Brain microvascular endothelial cell (primary cell): ENCODE measurements around the gene OR10H1.

Source experiments
- DNase-seq: peaks from one replicate; pipeline ENCODE4 v3.0.0-alpha.2; 2020
- H3K27ac ChIP-seq: fragments of 250-450 bp; sonication (Bioruptor Pico); 2 replicates; pipeline ENCODE4 v1.5.1; 2020; ENCODE audit warnings: mild to moderate bottlenecking, moderate library complexity
- H3K27me3 ChIP-seq: fragments of 250-450 bp; sonication (Bioruptor Pico); replicated peaks from 2 replicates; pipeline ENCODE4 v1.5.1; 2020; ENCODE audit warnings: mild to moderate bottlenecking
- H3K36me3 ChIP-seq: fragments of 250-450 bp; sonication (Bioruptor Pico); replicated peaks from 2 replicates; pipeline ENCODE4 v1.5.1; 2020; ENCODE audit warnings: mild to moderate bottlenecking
- H3K4me3 ChIP-seq: 2 replicates; pipeline ENCODE4 v1.5.1; 2011; ENCODE audit warnings: low read depth, mild to moderate bottlenecking, control low read depth, low read length, moderate library complexity
- CTCF ChIP-seq: IDR thresholded peaks from 2 replicates; pipeline ENCODE4 v1.5.1; 2011; ENCODE audit warnings: low read depth, mild to moderate bottlenecking, moderate library complexity, low read length, control low read depth, inconsistent platforms; ENCODE audit errors: missing control alignments
- in situ Hi-C: cut with HindIII; loops from 2 replicates; pipeline ENCODE4 v1.10.0; 2017; ENCODE audit warnings: low sequenced_read_pairs, low pct_ligation_motif_present

The OR10H1 gene

GRCh38 chr19:15815306-15815705 lies at the start of gene OR10H1:
Gene OR10H1, minus strand, starts transcription at chr19:15815664. Its CDS starts 7,627 bp downstream, at chr19:15808037.
- Histone ChIP-seq H3K27ac (no peak within 1 kb of the TSS), H3K4me3 (no peak within 1 kb of the TSS), H3K27me3 (no peaks in the 10 kb centered on the region), H3K36me3 (no peaks in the 10 kb centered on the region)
- in situ Hi-C loops: no loop called here
- TF ChIP-seq CTCF: no peak
- no peak for DNase-seq

GRCh38 chr19:15864824-15865223 lies 49.4 kb upstream of the OR10H1 start:
- H3K36me3 ChIP-seq: no peaks in the 10 kb centered on the region
- in situ Hi-C loops: no loop called here
- DNase-seq: no peak
- no peak overlapping the region for H3K27ac ChIP-seq
- TF ChIP-seq CTCF: no peak
- H3K4me3 ChIP-seq: no peak overlapping the region
- H3K27me3 ChIP-seq: no peaks in the 10 kb centered on the region

- H3K36me3 ChIP-seq: no peaks in the 10 kb centered on the region
- DNase-seq: no peak
- no peak overlapping the region for H3K4me3 ChIP-seq
- H3K27ac ChIP-seq: no peak overlapping the region
- H3K27me3 ChIP-seq: no peaks in the 10 kb centered on the region
- TF ChIP-seq CTCF: no peak
- in situ Hi-C loops: no loop called here
These were observed 47.8 kb upstream of the OR10H1 start for GRCh38 chr19:15863272-15863671.

GRCh38 chr19:15862444-15862843 lies 47.0 kb upstream of the OR10H1 start:
- TF ChIP-seq CTCF: no peak
- no peak for DNase-seq
- in situ Hi-C loops: no loop called here
- no peaks in the 10 kb centered on the region for H3K27me3 ChIP-seq
- no peaks in the 10 kb centered on the region for H3K36me3 ChIP-seq
- no peak overlapping the region for H3K27ac ChIP-seq
- H3K4me3 ChIP-seq: no peak overlapping the region

- H3K4me3 ChIP-seq: no peak overlapping the region
- H3K27me3 ChIP-seq: no peaks in the 10 kb centered on the region
- no peaks in the 10 kb centered on the region for H3K36me3 ChIP-seq
- in situ Hi-C loops: no loop called here
- TF ChIP-seq CTCF: no peak
- no peak for DNase-seq
- H3K27ac ChIP-seq: no peak overlapping the region
These were observed 45.1 kb upstream of the OR10H1 start for GRCh38 chr19:15860522-15860921.

GRCh38 chr19:15859187-15859586 lies 43.7 kb upstream of the OR10H1 start:
- no peak overlapping the region for H3K4me3 ChIP-seq
- in situ Hi-C loops: no loop called here

More at GRCh38 chr19:15859187-15859586, 43.7 kb upstream of the OR10H1 start:
- H3K36me3 ChIP-seq: no peaks in the 10 kb centered on the region
- H3K27me3 ChIP-seq: no peaks in the 10 kb centered on the region
- no peak overlapping the region for H3K27ac ChIP-seq
- no peak for DNase-seq
- no peak for TF ChIP-seq CTCF
